CD4-positive, alpha-beta memory T cell (primary cell): ENCODE measurements around the gene S100A14. TPM values are rescaled to one million over a fixed set of nuclear protein-coding genes. Genes with fewer than 3 reads are reported as not detected.

Experiments
- CTCF ChIA-PET: fragments of 350-600 bp; sonication (Branson Sonifier 250); formaldehyde crosslinking; loops from one replicate; lab custom pipeline; 2021; ENCODE audit warnings: inconsistent platforms; ENCODE audit not compliant: partially characterized antibody; lab: Charles Lee
- POLR2A ChIA-PET: fragments of 350-600 bp; sonication (Branson Sonifier 250); formaldehyde crosslinking; loops from one replicate; lab custom pipeline; 2021; ENCODE audit not compliant: partially characterized antibody; lab: Charles Lee
- DNase-seq, 5 donors: peaks; one replicate each; pipeline versions ENCODE4 v3.0.0 to v3.0.0-alpha.2; 2020 to 2022; ENCODE audit warnings: mixed read lengths in 1 of 5
- H3K27ac ChIP-seq: one replicate; pipeline ENCODE4 v1.7.0; 2013; ENCODE audit warnings: low read depth, low read length
- H3K27me3 ChIP-seq: 2 replicates; pipeline ENCODE4 v1.7.0; 2013; ENCODE audit warnings: mild to moderate bottlenecking, low read length, moderate library complexity; ENCODE audit not compliant: insufficient read depth
- H3K36me3 ChIP-seq: 2 replicates; pipeline ENCODE4 v1.7.0; 2013; ENCODE audit warnings: mild to moderate bottlenecking, low read length, moderate library complexity; ENCODE audit not compliant: insufficient read depth
- H3K4me1 ChIP-seq: 2 replicates; pipeline ENCODE4 v1.7.0; 2013; ENCODE audit warnings: mild to moderate bottlenecking, low read length, moderate library complexity; ENCODE audit not compliant: insufficient read depth
- H3K4me3 ChIP-seq, 2 donors: one replicate each; pipeline ENCODE4 v1.7.0; 2013; ENCODE audit warnings: low read length in 2 of 2, mild to moderate bottlenecking in 1 of 2
- H3K9me3 ChIP-seq, 2 donors: one replicate each; pipeline ENCODE4 v1.7.0; 2013; ENCODE audit warnings: low read length in 2 of 2, control low read depth in 1 of 2; ENCODE audit not compliant: control insufficient read depth in 1 of 2
- H3K27ac Mint-ChIP-seq, 7 donors: one replicate each; pipeline ENCODE4 v1.8.0; 2020 to 2021; ENCODE audit warnings: mixed read lengths in 7 of 7, mild to moderate bottlenecking in 6 of 7, inconsistent platforms in 3 of 7, moderate library complexity in 3 of 7
- H3K27me3 Mint-ChIP-seq, 2 donors: one replicate each; pipeline ENCODE4 v1.8.0; 2020 to 2021; ENCODE audit warnings: mixed read lengths in 2 of 2
- H3K36me3 Mint-ChIP-seq, 2 donors: one replicate each; pipeline ENCODE4 v1.8.0; 2020 to 2021; ENCODE audit warnings: mixed read lengths in 2 of 2, inconsistent platforms in 1 of 2, mild to moderate bottlenecking in 1 of 2
- H3K4me1 Mint-ChIP-seq, 4 donors: one replicate each; pipeline ENCODE4 v1.8.0; 2020 to 2021; ENCODE audit warnings: mixed read lengths in 4 of 4, mild to moderate bottlenecking in 1 of 4
- H3K4me3 Mint-ChIP-seq, 8 donors: one replicate each; pipeline ENCODE4 v1.8.0; 2020 to 2021; ENCODE audit warnings: mixed read lengths in 8 of 8, mild to moderate bottlenecking in 7 of 8, moderate library complexity in 6 of 8, inconsistent platforms in 3 of 8
- H3K9me3 Mint-ChIP-seq, 8 donors: one replicate each; pipeline ENCODE4 v1.8.0; 2020 to 2021; ENCODE audit warnings: mixed read lengths in 8 of 8, mild to moderate bottlenecking in 5 of 8, inconsistent platforms in 3 of 8, moderate library complexity in 1 of 8
- intact Hi-C: fragments of 100-400 bp; cut with micrococcal nuclease; formaldehyde crosslinking; loops from one replicate; pipeline ENCODE4 v1.15.1; 2023
- polyA plus RNA-seq, 2 donors: library from polyadenylated mRNA; unstranded; fragments of 300-500 nt; fragmentation: Illumina TruSeq; gene quantifications; one replicate each; pipeline ENCODE4 v1.2.3, GENCODE V29; 2021
- total RNA-seq, 2 experiments: library from RNA; stranded (reverse); gene quantifications; one replicate each; pipeline ENCODE4 v1.2.3, GENCODE V29; 2021

The S100A14 gene
- total and polyA plus RNA-seq, 4 experiments from 2014 or later, result not detected

DNA sequence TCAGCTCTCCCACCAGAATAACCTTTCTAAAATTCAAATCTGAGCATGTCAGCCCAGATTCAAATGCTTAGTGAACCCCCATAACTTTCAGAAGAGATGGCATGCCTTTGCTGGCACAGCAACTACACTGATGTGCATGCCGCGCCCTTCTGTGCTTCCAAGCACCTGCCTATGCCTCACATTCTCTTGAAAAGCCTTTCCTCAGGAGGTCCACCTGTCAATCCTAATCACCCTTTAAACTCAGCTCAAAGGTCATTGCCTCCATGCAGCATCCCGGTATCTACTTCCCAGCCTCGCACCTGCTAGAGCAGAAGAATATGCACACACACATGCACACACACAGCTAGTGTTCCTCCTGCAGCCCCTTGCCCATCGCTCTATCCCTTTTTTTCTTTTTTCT is 45.3 kb downstream of the S100A14 start:
- Mint-ChIP-seq H3K36me3 (no peaks in the 10 kb centered on the region), H3K4me1 (peaks cover 20 to 41% (median 25%) of the 10 kb centered on the region in 4 donors), H3K27me3 (no peaks in the 10 kb centered on the region), H3K27ac (no peak overlapping the region), H3K4me3 (no peak overlapping the region), H3K9me3 (no peaks in the 10 kb centered on the region)
- H3K27me3 ChIP-seq, result no peaks in the 10 kb centered on the region
- H3K36me3 ChIP-seq, result no peaks in the 10 kb centered on the region
- POLR2A ChIA-PET, result interaction anchor here (0.5 to 5.8 kb wide), 3 partner anchors 9 to 37 kb away, joined by 3 to 103 read pairs (median 6); partner anchors contain the start of gene S100A6
- DNase-seq, result no peak
- CTCF ChIA-PET, result interaction anchor here (1.1 to 7.5 kb wide), 14 partner anchors 9 to 219 kb away, joined by 3 to 243 read pairs (median 14); partner anchors contain the start of genes S100A14, S100A4, S100A5 and S100A6
- peaks cover 29% of the 10 kb centered on the region for H3K4me1 ChIP-seq
- H3K27ac ChIP-seq, result no peak overlapping the region
- no peaks in the 10 kb centered on the region for H3K9me3 ChIP-seq
- intact Hi-C loops, result no loop called here
- H3K4me3 ChIP-seq, result no peak overlapping the region

DNA sequence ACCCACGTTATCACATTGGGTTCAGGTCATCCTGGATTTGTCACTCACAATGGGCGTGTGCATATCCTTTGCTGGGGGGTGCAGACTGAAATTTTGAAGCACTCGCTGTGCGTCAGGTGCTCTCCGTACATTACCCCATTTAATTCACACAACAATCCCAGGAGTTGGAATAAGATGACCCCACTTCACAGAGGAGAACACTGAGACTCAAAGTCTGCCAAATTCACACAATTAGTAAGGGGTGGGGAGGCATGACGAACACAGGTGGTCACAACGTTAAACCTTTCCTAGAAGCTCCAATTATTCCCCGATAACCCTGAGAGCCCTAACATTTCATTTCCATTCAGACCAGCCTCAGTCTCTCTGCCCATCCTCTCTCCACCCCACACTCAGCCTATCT is 46.7 kb downstream of the S100A14 start:
- CTCF ChIA-PET, result interaction anchor here (0.7 to 7.5 kb wide), 12 partner anchors 8 to 72 kb away, joined by 3 to 243 read pairs (median 19); partner anchors contain the start of genes S100A14, S100A4, S100A5 and S100A6

DNA sequence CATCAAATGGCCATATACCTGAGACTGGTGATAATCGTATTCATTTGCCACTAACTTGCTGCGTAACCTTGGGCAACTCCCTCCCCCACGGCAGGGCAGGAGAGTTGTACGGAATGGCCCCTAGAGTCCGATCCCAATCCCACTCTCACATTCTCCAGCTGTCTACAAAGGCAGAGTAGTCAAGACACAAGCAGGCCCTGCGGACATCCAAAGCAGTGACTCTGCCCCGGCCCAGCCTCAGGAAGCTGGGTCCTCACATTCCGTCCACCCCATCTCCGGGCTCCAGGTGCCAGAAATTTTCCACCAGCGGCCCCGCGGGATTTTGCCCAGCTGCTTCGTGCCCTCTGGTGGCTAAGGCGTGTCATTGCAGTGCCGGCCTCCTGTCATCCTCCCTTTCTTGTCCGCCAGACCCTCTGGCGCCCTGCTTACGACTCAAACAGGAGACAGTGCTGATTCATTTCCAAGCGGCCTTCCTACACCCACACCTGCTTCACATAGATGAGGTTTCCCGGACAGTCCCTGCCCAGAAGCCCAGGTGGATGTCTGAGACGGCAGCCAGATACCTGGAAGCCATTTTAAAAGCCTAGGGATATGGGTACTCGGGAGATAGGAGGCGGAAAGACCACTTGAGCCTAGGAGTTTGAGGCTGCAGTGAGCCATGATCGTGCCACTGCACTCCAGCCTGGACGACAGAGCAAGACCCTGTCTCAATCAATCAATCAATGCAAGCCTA is 47.6 kb downstream of the S100A14 start:
- Mint-ChIP-seq H3K4me3 (peak overlapping the region; percentile 60 to 88 (median 82)), H3K9me3 (no peaks in the 10 kb centered on the region), H3K4me1 (peaks cover 22 to 45% (median 29%) of the 10 kb centered on the region in 4 donors), H3K36me3 (no peaks in the 10 kb centered on the region), H3K27me3 (no peaks in the 10 kb centered on the region), H3K27ac (peak overlapping the region; percentile 6 to 86 (median 70))
- no peaks in the 10 kb centered on the region for H3K9me3 ChIP-seq
- H3K27me3 ChIP-seq, result no peaks in the 10 kb centered on the region
- peak; percentile 73 to 80 (median 75) for DNase-seq
- ChIA-PET POLR2A (interaction anchor here (0.7 to 5.8 kb wide), 10 partner anchors 15 to 61 kb away, joined by 3 to 103 read pairs (median 6); partner anchors contain the start of genes S100A4, S100A5 and S100A6), CTCF (interaction anchor here (0.8 to 7.5 kb wide), 18 partner anchors 9 to 65 kb away, joined by 3 to 243 read pairs (median 5); partner anchors contain the start of genes CHTOP, S100A14, S100A4 and S100A5)
- H3K36me3 ChIP-seq, result no peaks in the 10 kb centered on the region
- peaks cover 35% of the 10 kb centered on the region for H3K4me1 ChIP-seq
- H3K4me3 ChIP-seq, result peak overlapping the region; percentile 40 to 49
- intact Hi-C loops, result loop anchor here (1.0 to 5.0 kb wide), 3 partner anchors 35 to 57 kb away; partner anchors contain the start of gene S100A14
- H3K27ac ChIP-seq, result no peak overlapping the region

More for the DNA sequence above, 46.7 kb downstream of the S100A14 start:
- Histone ChIP-seq H3K36me3 (no peaks in the 10 kb centered on the region), H3K4me3 (no peak overlapping the region), H3K27me3 (no peaks in the 10 kb centered on the region), H3K4me1 (peaks cover 35% of the 10 kb centered on the region), H3K9me3 (no peaks in the 10 kb centered on the region), H3K27ac (no peak overlapping the region)
- Mint-ChIP-seq H3K27me3 (no peaks in the 10 kb centered on the region), H3K4me3 (peak overlapping the region in 1 of 8 donors; percentile 32), H3K9me3 (no peaks in the 10 kb centered on the region), H3K27ac (no peak overlapping the region), H3K4me1 (peaks cover 22 to 45% (median 29%) of the 10 kb centered on the region in 4 donors), H3K36me3 (no peaks in the 10 kb centered on the region)
- no peak for DNase-seq
- intact Hi-C loops, result loop anchor here (5.0 kb wide), 1 partner anchor 48 kb away; the partner anchor contains the start of gene S100A14
- POLR2A ChIA-PET, result interaction anchor here (1.7 to 5.8 kb wide), 3 partner anchors 25 to 59 kb away, joined by 6 to 103 read pairs (median 13); partner anchors contain the start of gene S100A6

DNA sequence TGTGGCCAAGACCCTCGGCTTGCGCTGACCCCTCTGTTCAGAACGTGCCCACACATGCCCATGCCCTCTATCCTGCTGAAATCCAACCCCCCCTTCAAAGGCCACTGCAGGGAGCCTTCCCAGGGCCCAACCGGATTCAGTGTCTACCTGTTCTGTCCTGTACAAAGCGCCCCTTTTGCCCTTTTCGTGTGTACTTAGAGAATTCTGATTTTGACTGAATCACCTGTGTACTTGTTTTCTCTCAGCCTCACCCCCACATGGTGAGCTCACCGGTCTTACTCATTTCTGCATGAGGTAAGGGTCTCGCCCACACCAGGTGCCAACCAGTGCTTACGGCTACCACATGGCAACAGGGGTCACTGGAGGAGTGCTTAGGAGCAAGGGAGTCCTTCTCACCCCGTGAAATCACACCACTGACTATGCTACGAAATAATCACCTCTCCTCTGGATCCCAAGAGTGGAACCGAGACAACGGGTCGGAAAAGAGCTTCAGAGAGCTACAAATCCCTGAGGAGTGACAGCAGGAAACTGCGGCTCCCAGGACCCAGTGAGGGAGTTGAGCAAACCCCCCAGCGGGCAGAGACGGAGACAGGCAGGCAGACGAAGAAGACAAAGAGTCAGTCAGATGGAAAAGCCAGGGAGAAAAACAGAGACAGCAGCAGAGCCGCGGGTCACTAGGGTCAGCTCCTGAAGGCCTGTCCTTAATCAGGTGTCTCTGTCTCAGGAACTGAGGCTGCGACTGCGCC is 48.3 kb downstream of the S100A14 start:
- ChIA-PET POLR2A (interaction anchor here (0.7 to 5.8 kb wide), 9 partner anchors 15 to 57 kb away, joined by 3 to 103 read pairs (median 6); partner anchors contain the start of genes S100A4, S100A5 and S100A6), CTCF (interaction anchor here (0.6 to 7.5 kb wide), 19 partner anchors 8 to 65 kb away, joined by 3 to 243 read pairs (median 5); partner anchors contain the start of genes CHTOP, S100A14, S100A4 and S100A5)
- no peak overlapping the region for H3K4me3 ChIP-seq
- H3K4me1 ChIP-seq, result peaks cover 35% of the 10 kb centered on the region
- Mint-ChIP-seq H3K4me1 (peaks cover 22 to 41% (median 29%) of the 10 kb centered on the region in 4 donors), H3K9me3 (no peaks in the 10 kb centered on the region), H3K36me3 (no peaks in the 10 kb centered on the region), H3K27me3 (no peaks in the 10 kb centered on the region), H3K4me3 (peak overlapping the region in 4 of 8 donors; percentile 39 to 88 (median 72)), H3K27ac (peak overlapping the region; percentile 42 to 88 (median 80))
- no peaks in the 10 kb centered on the region for H3K9me3 ChIP-seq
- intact Hi-C loops, result loop anchor here (1.0 to 5.0 kb wide), 4 partner anchors 34 to 65 kb away; partner anchors contain the start of gene S100A14
- no peak overlapping the region for H3K27ac ChIP-seq
- no peaks in the 10 kb centered on the region for H3K27me3 ChIP-seq
- no peaks in the 10 kb centered on the region for H3K36me3 ChIP-seq
- DNase-seq, result no peak

DNA sequence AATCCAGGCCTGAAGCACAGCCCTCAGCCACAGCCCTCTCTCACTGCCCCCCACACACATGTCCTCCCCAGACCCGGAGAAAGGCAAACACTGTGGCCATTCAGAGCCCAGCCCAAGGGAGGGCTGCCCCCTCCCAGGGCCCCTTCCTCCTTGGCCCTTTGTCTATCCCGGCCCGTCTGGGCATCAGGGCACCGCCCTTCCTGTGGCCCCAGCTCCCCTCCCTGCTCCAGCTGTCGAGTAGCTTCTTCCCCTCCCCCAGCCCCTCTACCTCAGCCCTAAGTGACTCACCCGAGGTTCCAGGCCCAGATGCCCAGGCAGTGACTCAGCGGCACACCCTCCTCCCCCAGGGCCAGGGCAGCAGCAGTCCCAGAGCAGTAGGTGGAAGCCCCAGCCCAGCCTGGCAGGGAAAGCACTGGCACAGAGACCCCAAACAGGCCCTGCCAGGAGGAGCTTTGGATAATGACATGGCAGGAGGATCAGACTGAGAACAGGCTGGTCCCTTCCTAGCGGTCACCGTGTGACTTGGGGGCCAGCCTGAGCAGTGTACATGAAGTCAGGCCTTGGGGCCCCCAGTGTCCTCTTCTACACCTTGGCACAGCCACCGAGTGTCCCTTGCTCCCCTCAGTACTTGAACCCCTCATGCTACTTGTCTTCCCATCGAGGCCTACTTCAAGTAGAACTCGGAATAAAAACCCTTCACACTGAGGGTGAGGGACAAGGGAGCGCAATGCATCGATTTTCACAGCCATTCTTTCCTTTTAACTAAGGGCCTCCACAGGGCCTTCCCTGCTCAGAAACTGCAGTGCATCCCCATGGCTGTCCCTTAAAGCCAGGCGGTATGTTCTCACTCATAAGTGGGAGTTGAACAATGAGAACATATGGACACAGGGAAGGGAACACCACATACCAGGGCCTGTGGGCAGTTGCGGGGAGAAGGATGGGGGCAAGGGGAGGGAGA is 49.4 kb downstream of the S100A14 start:
- Histone ChIP-seq H3K4me3 (peak overlapping the region in 1 of 2 donors; percentile 16), H3K27ac (peak overlapping the region; percentile 42), H3K27me3 (no peaks in the 10 kb centered on the region), H3K4me1 (peaks cover 35% of the 10 kb centered on the region), H3K36me3 (no peaks in the 10 kb centered on the region), H3K9me3 (no peaks in the 10 kb centered on the region)
- intact Hi-C loops, result loop anchor here (1.0 to 5.0 kb wide), 4 partner anchors 21 to 105 kb away; partner anchors contain the start of genes S100A14 and S100A4
- Mint-ChIP-seq H3K9me3 (no peaks in the 10 kb centered on the region), H3K4me3 (peak overlapping the region in 7 of 8 donors; percentile 55 to 81 (median 65)), H3K36me3 (no peaks in the 10 kb centered on the region), H3K27me3 (no peaks in the 10 kb centered on the region), H3K27ac (peak overlapping the region; percentile 90 to 94 (median 92)), H3K4me1 (peaks cover 22 to 36% (median 28%) of the 10 kb centered on the region in 4 donors)
- CTCF ChIA-PET, result interaction anchor here (0.7 to 17.8 kb wide), 11 partner anchors 20 to 78 kb away, joined by 3 to 214 read pairs (median 5); partner anchors contain the start of genes S100A5 and S100A6
- POLR2A ChIA-PET, result interaction anchor here (0.9 to 12.1 kb wide), 7 partner anchors 22 to 67 kb away, joined by 3 to 173 read pairs (median 8); partner anchors contain the start of genes CHTOP, S100A4, S100A5 and S100A6
- DNase-seq, result peak; percentile 45 to 93 (median 55)
